GM10248 (cell line): ENCODE data around the gene HUWE1.

Experiments used
- CTCF ChIA-PET: fragments of 300-600 bp; sonication (Branson Sonifier 250); formaldehyde crosslinking; extraction: SDS; loops from one replicate; lab custom pipeline; 2021; ENCODE audit warnings: antibody characterized with exemption; lab: Yijun Ruan, JAX
- POLR2A ChIA-PET: fragments of 350-650 bp; sonication (Branson Sonifier 250); formaldehyde crosslinking; extraction: SDS; loops from one replicate; lab custom pipeline; 2020; ENCODE audit warnings: antibody characterized with exemption; lab: Yijun Ruan, JAX
- DNase-seq: peaks from one replicate; pipeline ENCODE4 v3.0.0; 2012; ENCODE audit errors: extremely low spot score
- CTCF ChIP-seq: IDR thresholded peaks from 2 replicates; pipeline ENCODE4 v1.5.1; 2012; ENCODE audit warnings: mild to moderate bottlenecking, low read depth; ENCODE audit errors: extremely low read depth, missing control alignments, control extremely low read depth

HUWE1 gene

GRCh38 chrX:53678667-53679066 lies 7.9 kb downstream of the HUWE1 start:
- no peak for TF ChIP-seq CTCF
- ChIA-PET POLR2A (no interaction called here), CTCF (no interaction called here)
- DNase-seq = no peak

GRCh38 chrX:53677286-53677685 lies 9.2 kb downstream of the HUWE1 start:
- POLR2A ChIA-PET = no interaction called here
- CTCF ChIA-PET = interaction anchor here (1.3 kb wide), 1 partner anchor 20 kb away, joined by 3 read pairs; no protein-coding TSS in a partner anchor
- no peak for TF ChIP-seq CTCF

GRCh38 chrX:53674581-53674980 lies 11.9 kb downstream of the HUWE1 start:
- ChIA-PET POLR2A (no interaction called here), CTCF (interaction anchor here (1.3 kb wide), 1 partner anchor 11 kb away, joined by 3 read pairs; no protein-coding TSS in a partner anchor)
- no peak for DNase-seq
- no peak for TF ChIP-seq CTCF

More at GRCh38 chrX:53677286-53677685, 9.2 kb downstream of the HUWE1 start:
- no peak for DNase-seq

- POLR2A ChIA-PET = interaction anchor here (1.4 kb wide), 1 partner anchor 15 kb away, joined by 3 read pairs; no protein-coding TSS in a partner anchor
- TF ChIP-seq CTCF = no peak
- DNase-seq = no peak
- CTCF ChIA-PET = interaction anchor here (1.6 to 2.4 kb wide), 2 partner anchors 10 to 21 kb away, joined by 4 to 9 read pairs; no protein-coding TSS in a partner anchor
Observed at GRCh38 chrX:53669258-53669657, 17.3 kb downstream of the HUWE1 start.

GRCh38 chrX:53666171-53666570 lies 20.3 kb downstream of the HUWE1 start:
- POLR2A ChIA-PET = no interaction called here
- CTCF ChIA-PET = no interaction called here

GRCh38 chrX:53660004-53660403 lies 26.5 kb downstream of the HUWE1 start:
- CTCF ChIA-PET = interaction anchor here (1.1 kb wide), 1 partner anchor 13 kb away, joined by 3 read pairs; no protein-coding TSS in a partner anchor
- no peak for DNase-seq
- TF ChIP-seq CTCF = no peak
- POLR2A ChIA-PET = no interaction called here

More at GRCh38 chrX:53666171-53666570, 20.3 kb downstream of the HUWE1 start:
- TF ChIP-seq CTCF = no peak
- no peak for DNase-seq
